Bronchial epithelial cell (primary cell): ENCODE results near the gene FRY. TPM values are rescaled to one million over a fixed set of nuclear protein-coding genes. Genes with fewer than 3 reads are reported as not detected.

ENCODE experiments used
- DNase-seq: peaks from one replicate; pipeline ENCODE4 v3.0.0-alpha.2; 2010; ENCODE audit warnings: low read depth
- FAIRE-seq: peaks from 2 replicates; lab custom pipeline; 2011; peaks lifted over from hg19 to GRCh38; lab: Jason Lieb, UNC
- H3K27me3 ChIP-seq: 2 replicates; pipeline ENCODE4 v1.5.1; 2011; ENCODE audit warnings: low read length; ENCODE audit not compliant: control insufficient read depth, insufficient read depth
- H3K36me3 ChIP-seq: 2 replicates; pipeline ENCODE4 v1.5.1; 2011; ENCODE audit warnings: low read length; ENCODE audit not compliant: control insufficient read depth, insufficient read depth
- H3K4me3 ChIP-seq: 2 replicates; pipeline ENCODE4 v1.5.1; 2011; ENCODE audit warnings: mild to moderate bottlenecking, low read depth, low read length, control low read depth
- CTCF ChIP-seq: IDR thresholded peaks from 2 replicates; pipeline ENCODE4 v1.5.1; 2011; ENCODE audit warnings: mild to moderate bottlenecking, moderate library complexity, low read length, control low read depth, inconsistent platforms; ENCODE audit not compliant: insufficient read depth, severe bottlenecking
- total RNA-seq: library from RNA; depleted of rRNA; stranded (reverse); fragments of >200 nt; gene quantifications from 2 replicates; pipeline ENCODE4 v1.2.1, GENCODE V29; 2014

The FRY gene
- total RNA-seq, 1 donor from 2014 or later = 0.79 TPM

GRCh38 chr13:32117001-32117400, 85.4 kb downstream of the FRY start:
- no peaks in the 10 kb centered on the region for H3K27me3 ChIP-seq
- no peak overlapping the region for H3K4me3 ChIP-seq
- H3K36me3 ChIP-seq = no peaks in the 10 kb centered on the region
- no peak for FAIRE-seq
- TF ChIP-seq CTCF = no peak
- DNase-seq = no peak

GRCh38 chr13:32117701-32118100, 86.1 kb downstream of the FRY start:
- FAIRE-seq = no peak
- no peak for TF ChIP-seq CTCF
- no peaks in the 10 kb centered on the region for H3K27me3 ChIP-seq
- H3K4me3 ChIP-seq = no peak overlapping the region
- DNase-seq = no peak
- H3K36me3 ChIP-seq = no peaks in the 10 kb centered on the region

DNA sequence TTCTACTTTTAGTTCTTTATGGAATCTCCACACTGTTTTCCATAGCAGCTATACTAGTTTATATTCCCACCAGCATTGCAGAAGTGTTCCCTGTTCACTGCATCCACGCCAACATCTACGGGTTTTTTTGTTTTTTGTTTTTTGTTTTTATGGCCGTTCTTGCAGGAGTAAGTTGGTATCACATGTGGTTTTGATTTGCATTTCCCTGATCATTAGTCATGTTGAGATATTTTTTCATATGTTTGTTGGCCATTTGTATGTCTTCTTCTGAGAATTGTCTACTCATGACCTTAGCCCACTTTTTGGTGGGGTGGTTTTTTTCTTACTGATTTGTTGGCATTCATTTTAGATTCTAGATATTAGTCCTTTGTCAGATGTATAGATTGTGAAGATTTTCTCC, 89.7 kb downstream of the FRY start:
- no peak overlapping the region for H3K4me3 ChIP-seq
- no peak for DNase-seq
- no peak for FAIRE-seq
- no peak for TF ChIP-seq CTCF
- no peaks in the 10 kb centered on the region for H3K27me3 ChIP-seq
- H3K36me3 ChIP-seq = no peaks in the 10 kb centered on the region

- no peak for DNase-seq
- Histone ChIP-seq H3K36me3 (no peaks in the 10 kb centered on the region), H3K27me3 (no peaks in the 10 kb centered on the region), H3K4me3 (no peak overlapping the region)
- TF ChIP-seq CTCF = no peak
- FAIRE-seq = no peak
These were observed 93.2 kb downstream of the FRY start for GRCh38 chr13:32124743-32125142.

- no peak for TF ChIP-seq CTCF
- H3K4me3 ChIP-seq = no peak overlapping the region
- H3K36me3 ChIP-seq = no peaks in the 10 kb centered on the region
- FAIRE-seq (no peak), DNase-seq (no peak)
- no peaks in the 10 kb centered on the region for H3K27me3 ChIP-seq
These were observed 93.7 kb downstream of the FRY start for GRCh38 chr13:32125221-32125689.

DNA sequence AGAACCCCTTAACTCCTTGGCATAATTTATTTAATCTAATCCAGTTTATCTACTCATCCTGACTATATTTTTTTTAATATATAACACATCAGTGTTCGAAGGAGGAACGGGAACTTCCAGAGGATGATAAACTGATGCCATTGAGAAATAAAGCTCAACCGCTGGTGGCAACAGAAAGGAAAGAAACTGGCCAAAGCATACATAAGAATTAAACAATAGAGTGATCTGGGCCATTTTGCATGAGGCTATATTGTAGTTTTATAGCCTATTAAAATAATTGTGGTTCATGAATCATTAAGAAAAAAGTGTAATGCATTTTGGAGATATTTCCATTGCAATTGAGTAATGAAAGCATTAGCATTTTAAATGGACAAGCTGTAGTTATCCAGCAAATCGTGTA, 94.2 kb downstream of the FRY start:
- TF ChIP-seq CTCF = no peak
- DNase-seq (no peak), FAIRE-seq (no peak)
- Histone ChIP-seq H3K36me3 (no peaks in the 10 kb centered on the region), H3K4me3 (no peak overlapping the region), H3K27me3 (no peaks in the 10 kb centered on the region)
